ENCODE data around the gene SIGLEC7. TPM values are rescaled to one million over a fixed set of nuclear protein-coding genes. Genes with fewer than 3 reads are reported as not detected.
A peak's percentile ranks its signal among the peaks of the same experiment; 100 is the strongest.
"Not testable (repeated sequence)": the region's sequence is repeated elsewhere in the genome, so short reads cannot be mapped to it uniquely, and the experiment has no call there.

The SIGLEC7 gene
- total and polyA plus RNA-seq, 8 donors: 0.12 to 3.0 (median 0.23) TPM

- intact Hi-C loops (cut with DNase I): no loop called here
- Histone ChIP-seq H3K36me3 (no peaks in the 10 kb centered on the region), H3K27me3 (no peaks in the 10 kb centered on the region), H3K4me3 (no peak overlapping the region), H3K9me3 (no peaks in the 10 kb centered on the region), H3K27ac (no peak overlapping the region), H3K4me1 (no peaks in the 10 kb centered on the region)
- DNase-seq (no peak), FAIRE-seq (no peak), ATAC-seq (no peak)
- TF ChIP-seq CTCF (IDR thresholded peaks at IDR 0.05): no peak
- WGBS, 2 donors: 59 to 65% methylated on average over 13 of the region's 13 CpGs
Observed at GRCh38 chr19:51168564-51169282, 26.6 kb downstream of the SIGLEC7 start.

- peak; percentile 81 to 87 (median 84) for TF ChIP-seq CTCF (IDR thresholded peaks at IDR 0.05)
- peak; percentile 33 to 86 (median 73) for DNase-seq
- FAIRE-seq: peak; percentile 91
- H3K27ac ChIP-seq; H3K27me3 ChIP-seq; H3K4me1 ChIP-seq; intact Hi-C loops (cut with DNase I); H3K4me3 ChIP-seq; H3K9me3 ChIP-seq; H3K36me3 ChIP-seq: not testable (repeated sequence)
- ATAC-seq: peak in 1 of 4 donors; percentile 49
- 8 to 10% methylated on average over 11 of the region's 11 CpGs for WGBS, 2 donors
Observed at GRCh38 chr19:51169283-51169918, 27.3 kb downstream of the SIGLEC7 start.

GRCh38 chr19:51172223-51172622, 30.1 kb downstream of the SIGLEC7 start:
- TF ChIP-seq CTCF (IDR thresholded peaks at IDR 0.05): no peak
- Histone ChIP-seq H3K36me3 (no peaks in the 10 kb centered on the region), H3K27ac (no peak overlapping the region), H3K4me3 (no peak overlapping the region), H3K9me3 (no peaks in the 10 kb centered on the region), H3K27me3 (no peaks in the 10 kb centered on the region), H3K4me1 (no peaks in the 10 kb centered on the region)
- DNase-seq: no peak
- FAIRE-seq: no peak
- 73 to 80% methylated on average over 2 of the region's 2 CpGs for WGBS, 2 donors
- intact Hi-C loops (cut with DNase I): no loop called here
- no peak for ATAC-seq

GRCh38 chr19:51173681-51174080, 31.6 kb downstream of the SIGLEC7 start:
- H3K27me3 ChIP-seq: no peaks in the 10 kb centered on the region
- H3K9me3 ChIP-seq: no peaks in the 10 kb centered on the region
- no peak for FAIRE-seq
- H3K36me3 ChIP-seq: no peaks in the 10 kb centered on the region
- WGBS, 2 donors: 62 to 79% methylated on average over 5 of the region's 5 CpGs
- intact Hi-C loops (cut with DNase I): no loop called here
- no peak overlapping the region for H3K4me3 ChIP-seq
- no peak for ATAC-seq
- H3K4me1 ChIP-seq: no peaks in the 10 kb centered on the region
- TF ChIP-seq CTCF (IDR thresholded peaks at IDR 0.05): no peak
- no peak overlapping the region for H3K27ac ChIP-seq
- no peak for DNase-seq

- no peaks in the 10 kb centered on the region for H3K9me3 ChIP-seq
- no peaks in the 10 kb centered on the region for H3K4me1 ChIP-seq
- intact Hi-C loops (cut with DNase I): no loop called here
- ATAC-seq: no peak
- no peaks in the 10 kb centered on the region for H3K36me3 ChIP-seq
- no peak for FAIRE-seq
- H3K4me3 ChIP-seq: no peak overlapping the region
- DNase-seq: no peak
- H3K27ac ChIP-seq: no peak overlapping the region
- TF ChIP-seq CTCF (IDR thresholded peaks at IDR 0.05): no peak
- WGBS, 2 donors: 23 to 41% methylated on average over 1 of the region's 1 CpG
- H3K27me3 ChIP-seq: no peaks in the 10 kb centered on the region
Observed at GRCh38 chr19:51179256-51179655, 37.2 kb downstream of the SIGLEC7 start.
